GM12864 (cell line): Measurements from ENCODE around the gene LAPTM4A.
A peak's percentile ranks its signal among the peaks of the same experiment; 100 is the strongest.
"Not testable (repeated sequence)": the region's sequence is repeated elsewhere in the genome, so short reads cannot be mapped to it uniquely, and the experiment has no call there.

Source experiments
- DNase-seq: peaks from one replicate; pipeline ENCODE4 v3.0.0-alpha.2; 2011; ENCODE audit warnings: low read depth
- H3K4me3 ChIP-seq: 2 replicates; pipeline ENCODE4 v1.5.1; 2011; ENCODE audit warnings: mild to moderate bottlenecking, low read depth, low read length, control low read depth
- CTCF ChIP-seq: IDR thresholded peaks from 2 replicates; pipeline ENCODE4 v1.5.1; 2011; ENCODE audit warnings: low read depth, mild to moderate bottlenecking, moderate library complexity, low read length, control low read depth, inconsistent platforms; ENCODE audit errors: missing control alignments

The LAPTM4A gene

DNA sequence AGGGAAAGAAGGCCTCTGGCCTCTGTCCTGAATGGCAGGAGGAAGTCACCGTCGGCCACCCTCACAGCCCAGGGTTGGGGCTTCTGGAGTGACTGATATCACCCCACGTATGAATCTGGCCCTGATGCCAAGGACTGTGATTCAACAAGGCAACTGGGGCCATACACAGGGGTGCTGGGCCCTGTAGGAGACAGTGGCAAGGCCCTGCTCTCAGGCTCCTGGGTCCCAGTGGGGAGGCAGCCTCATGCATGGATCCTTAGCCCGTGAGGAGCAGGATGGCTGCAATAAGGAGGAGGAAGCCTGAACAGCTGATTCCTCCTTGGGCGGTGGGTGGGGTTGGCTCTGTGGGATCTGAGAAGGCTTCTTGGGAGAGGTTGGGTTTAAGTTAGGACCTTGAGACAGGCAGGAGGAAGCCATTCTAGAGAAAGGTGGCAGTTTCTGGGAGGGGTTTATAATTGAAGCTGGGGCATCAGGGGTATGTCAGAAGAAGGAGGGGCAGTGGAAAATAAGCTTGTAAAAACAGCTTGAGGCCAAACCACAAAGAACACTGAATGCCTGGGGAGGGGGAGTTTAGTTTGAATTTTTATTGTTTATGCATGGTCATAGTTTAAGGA is 42.8 kb upstream of the LAPTM4A start:
- no peak for TF ChIP-seq CTCF
- no peak overlapping the region for H3K4me3 ChIP-seq
- no peak for DNase-seq

GRCh38 chr2:20093263-20094141 is 42.1 kb upstream of the LAPTM4A start:
- DNase-seq: no peak
- peak; percentile 28 for TF ChIP-seq CTCF
- no peak overlapping the region for H3K4me3 ChIP-seq

GRCh38 chr2:20092901-20093235 is 41.4 kb upstream of the LAPTM4A start:
- DNase-seq: no peak
- TF ChIP-seq CTCF: no peak
- no peak overlapping the region for H3K4me3 ChIP-seq

GRCh38 chr2:20092226-20092900 is 40.9 kb upstream of the LAPTM4A start:
- no peak overlapping the region for H3K4me3 ChIP-seq
- DNase-seq: no peak
- no peak for TF ChIP-seq CTCF

DNA sequence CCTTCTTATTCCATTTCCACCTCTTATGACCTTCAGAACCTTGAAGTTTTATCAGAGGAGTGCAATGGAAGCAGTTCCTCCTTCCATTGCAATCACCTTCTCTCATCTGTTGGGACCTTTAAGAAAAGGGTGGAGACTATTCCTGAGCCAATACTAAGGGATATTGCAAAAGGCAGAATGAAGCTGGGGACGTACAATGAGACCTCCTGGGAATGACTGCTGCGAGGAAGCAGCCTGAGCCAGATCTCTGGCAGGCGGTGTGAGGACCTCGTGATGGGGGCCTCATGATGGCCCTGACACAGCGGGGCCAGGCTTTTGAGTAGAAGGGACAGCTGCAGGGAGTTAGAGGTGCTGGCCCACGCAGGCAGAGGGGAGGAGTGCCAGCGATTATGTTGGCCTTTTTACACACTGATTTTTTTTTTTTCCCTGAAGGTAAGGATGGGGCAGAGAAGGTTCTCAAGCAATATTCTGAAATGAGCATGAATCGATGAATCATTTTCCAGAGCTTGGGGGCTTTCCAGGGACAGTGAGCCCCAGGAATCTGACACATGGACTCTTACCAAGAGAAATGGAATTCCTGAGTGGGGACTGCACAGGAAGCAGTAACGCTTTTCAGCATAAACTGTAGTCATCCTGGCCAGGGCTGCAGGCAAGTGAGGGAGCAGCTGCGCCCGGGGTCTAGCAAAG is 40.0 kb upstream of the LAPTM4A start:
- no peak for TF ChIP-seq CTCF

GRCh38 chr2:20089715-20090464 is 38.5 kb upstream of the LAPTM4A start:
- H3K4me3 ChIP-seq: no peak overlapping the region
- no peak for TF ChIP-seq CTCF
- DNase-seq: no peak

More for the DNA sequence above, 40.0 kb upstream of the LAPTM4A start:
- H3K4me3 ChIP-seq: no peak overlapping the region
- no peak for DNase-seq

DNA sequence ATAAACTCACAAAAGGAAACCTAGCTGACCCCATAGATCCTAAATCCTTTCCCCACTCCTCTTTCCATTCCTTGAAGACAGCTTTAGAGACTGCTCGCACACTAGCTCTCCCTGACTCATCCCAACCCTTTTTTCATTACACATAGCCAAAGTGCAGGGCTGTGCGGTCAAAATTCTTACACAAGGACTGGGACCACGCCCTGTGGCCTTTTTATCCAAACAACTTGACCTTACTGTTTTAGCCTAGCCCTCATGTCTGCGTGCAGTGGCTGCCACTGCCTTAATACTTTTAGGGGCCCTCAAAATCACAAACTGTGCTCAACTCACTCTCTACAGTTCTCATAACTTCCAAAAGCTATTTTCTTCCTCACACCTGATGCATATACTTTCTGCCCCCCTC is 34.5 kb upstream of the LAPTM4A start:
- H3K4me3 ChIP-seq, DNase-seq: not testable (repeated sequence)

DNA sequence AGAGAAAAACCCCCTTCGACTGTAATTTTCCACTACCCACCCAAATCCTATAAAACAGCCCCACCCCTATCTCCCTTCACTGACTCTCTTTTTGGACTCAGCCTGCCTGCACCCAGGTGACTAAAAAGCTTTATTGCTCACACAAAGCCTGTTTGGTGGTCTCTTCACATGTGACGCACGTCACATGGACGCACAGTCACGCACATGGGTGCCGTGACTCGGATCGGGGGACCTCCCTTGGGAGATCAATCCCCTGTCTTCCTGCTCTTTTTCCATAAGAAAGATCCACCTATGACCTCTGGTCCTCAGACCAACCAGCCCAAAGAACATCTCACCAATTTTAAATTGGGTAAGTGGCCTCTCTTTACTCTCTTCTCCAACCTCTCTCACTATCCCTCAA is 31.4 kb upstream of the LAPTM4A start:
- DNase-seq, H3K4me3 ChIP-seq: not testable (repeated sequence)
